HG03139 (cell line): ENCODE results near the gene LRRC37B.
"Not testable (repeated sequence)": the region's sequence is repeated elsewhere in the genome, so short reads cannot be mapped to it uniquely, and the experiment has no call there.

Source experiments
- ATAC-seq: cut with Tn5 transposase; IDR thresholded peaks from one replicate; pipeline ENCODE4 v1.9.1; 2021; ENCODE audit not compliant: unreplicated experiment

The LRRC37B gene

GRCh38 chr17:32006957-32007462 is at the start of gene LRRC37B:
LRRC37B (plus strand) TSS chr17:32007383; CDS start chr17:32021393, 14,010 bp downstream.
- ATAC-seq, result peak; percentile 67

DNA sequence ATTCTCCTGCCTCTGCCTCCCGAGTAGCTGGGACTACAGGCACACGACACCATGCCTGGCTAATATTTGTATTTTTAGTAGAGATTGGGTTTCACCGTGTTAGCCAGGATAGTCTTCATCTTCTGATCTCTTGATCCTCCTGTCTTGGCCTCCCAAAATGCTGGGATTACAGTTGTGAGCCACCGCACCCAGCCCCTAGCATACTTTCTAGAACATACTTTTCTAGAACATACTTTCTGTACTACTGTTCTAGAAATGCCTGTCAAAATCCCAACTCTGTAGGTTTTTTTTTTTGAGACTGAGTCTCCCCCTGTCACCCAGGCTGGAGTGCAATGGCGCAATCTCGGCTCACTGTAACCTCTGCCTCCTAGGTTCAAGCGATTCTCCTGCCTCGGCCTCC is 43.1 kb upstream of the LRRC37B start:
- not testable (repeated sequence) for ATAC-seq

DNA sequence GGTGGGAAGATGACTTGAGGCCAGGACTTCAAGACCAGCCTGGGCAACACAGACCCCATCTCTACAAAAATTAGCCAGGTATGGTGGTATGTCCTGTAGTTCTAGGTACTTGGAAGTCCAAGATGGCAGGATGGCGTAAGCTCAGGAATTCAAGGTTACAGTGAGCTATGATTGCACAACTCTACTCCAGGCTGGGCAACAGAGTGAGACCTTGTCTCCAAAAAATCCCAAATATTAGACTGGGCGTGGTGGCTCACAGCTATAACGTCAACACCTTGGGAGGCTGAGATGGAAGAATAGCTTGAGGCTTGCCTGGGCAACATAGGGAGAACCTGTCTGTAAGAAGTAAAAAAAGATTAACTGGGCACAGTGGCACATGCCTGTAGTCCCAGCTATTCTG is 39.5 kb upstream of the LRRC37B start:
- no peak for ATAC-seq

DNA sequence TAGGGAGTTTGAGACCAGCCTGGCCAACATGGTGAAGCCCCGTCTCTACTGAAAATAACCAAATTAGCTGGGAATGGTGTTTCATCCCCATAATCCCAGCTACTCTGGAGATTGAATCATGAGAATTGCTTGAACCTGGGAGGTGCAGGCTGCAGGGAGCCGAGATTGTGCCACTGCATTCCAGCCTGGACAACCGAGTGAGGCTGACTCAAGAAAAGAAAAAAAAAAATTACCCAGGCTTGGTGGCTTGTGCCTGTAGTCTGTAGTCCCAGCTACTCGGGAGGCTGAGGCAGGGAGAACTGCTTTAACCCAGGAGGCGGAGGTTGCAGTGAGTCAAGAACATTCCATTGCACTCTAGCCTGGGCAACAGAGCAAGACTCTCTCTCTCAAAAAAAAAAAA is 36.8 kb upstream of the LRRC37B start:
- ATAC-seq, result not testable (repeated sequence)

DNA sequence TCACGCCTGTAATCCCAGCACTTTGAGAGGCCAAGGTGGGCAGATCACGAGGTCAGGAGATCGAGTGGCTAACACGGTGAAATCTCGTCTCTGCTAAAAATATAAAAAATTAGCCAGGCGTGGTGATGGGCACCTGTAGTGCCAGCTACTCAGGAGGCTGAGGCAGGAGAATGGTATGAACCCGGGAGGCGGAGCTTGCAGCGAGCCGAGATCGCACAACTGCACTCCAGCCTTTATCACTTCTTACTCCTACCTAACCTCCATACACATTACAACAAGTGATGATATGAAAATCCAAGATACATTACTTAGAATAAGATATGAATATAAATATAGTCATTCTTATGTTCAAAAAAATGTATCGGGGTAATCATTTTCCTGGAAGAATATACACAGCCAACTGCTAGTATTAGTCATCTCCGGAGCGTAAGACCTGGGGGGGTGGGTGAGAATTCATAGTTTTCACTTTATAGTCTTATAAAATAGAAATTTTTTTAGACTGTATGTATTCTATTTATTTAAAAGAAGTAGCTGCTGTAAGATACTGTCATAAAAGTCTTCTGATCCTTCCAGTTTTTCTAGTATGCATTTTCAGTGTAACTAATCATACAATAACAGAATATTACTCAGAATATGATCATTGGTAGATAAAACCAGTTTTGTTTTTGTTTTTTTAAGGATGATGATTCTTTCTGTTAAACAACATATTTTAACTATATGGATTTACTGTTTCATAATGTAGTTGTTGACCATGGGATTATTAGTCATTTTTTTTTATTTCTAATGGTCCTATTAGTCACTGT is 32.7 kb upstream of the LRRC37B start:
- ATAC-seq, result not testable (repeated sequence)

DNA sequence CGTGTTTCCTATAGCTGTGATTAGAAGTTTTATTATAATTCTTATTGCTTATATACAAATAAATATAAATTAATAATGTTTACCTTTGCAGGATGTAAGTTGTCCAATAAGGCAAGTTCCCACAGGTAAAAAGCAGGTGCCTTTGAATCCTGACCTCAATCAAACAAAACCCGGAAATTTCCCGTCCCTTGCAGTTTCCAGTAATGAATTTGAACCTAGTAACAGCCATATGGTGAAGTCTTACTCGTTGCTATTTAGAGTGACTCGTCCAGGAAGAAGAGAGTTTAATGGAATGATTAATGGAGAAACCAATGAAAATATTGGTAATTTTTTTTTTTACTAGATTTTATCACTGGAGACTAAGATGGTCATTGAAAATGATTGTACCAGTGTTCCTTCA is 31.8 kb upstream of the LRRC37B start:
- not testable (repeated sequence) for ATAC-seq

DNA sequence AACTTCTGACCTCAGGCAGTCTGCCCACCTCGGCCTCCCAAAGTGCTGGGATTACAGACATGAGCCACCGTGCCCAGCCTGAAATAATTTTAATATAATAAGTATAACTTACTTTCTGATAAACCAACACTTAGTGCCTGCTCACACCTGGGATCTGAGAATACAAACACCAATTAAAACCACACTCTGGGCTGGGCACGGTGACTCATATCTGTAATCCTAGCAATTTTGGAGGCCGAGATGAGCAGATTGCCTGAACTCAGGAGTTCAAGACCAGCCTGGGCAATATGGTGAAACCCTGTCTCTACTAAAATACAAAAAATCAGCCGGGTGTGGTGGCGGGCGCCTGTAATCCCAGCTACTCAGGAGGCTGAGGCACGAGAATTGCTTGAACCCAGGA is 15.4 kb upstream of the LRRC37B start:
- not testable (repeated sequence) for ATAC-seq

DNA sequence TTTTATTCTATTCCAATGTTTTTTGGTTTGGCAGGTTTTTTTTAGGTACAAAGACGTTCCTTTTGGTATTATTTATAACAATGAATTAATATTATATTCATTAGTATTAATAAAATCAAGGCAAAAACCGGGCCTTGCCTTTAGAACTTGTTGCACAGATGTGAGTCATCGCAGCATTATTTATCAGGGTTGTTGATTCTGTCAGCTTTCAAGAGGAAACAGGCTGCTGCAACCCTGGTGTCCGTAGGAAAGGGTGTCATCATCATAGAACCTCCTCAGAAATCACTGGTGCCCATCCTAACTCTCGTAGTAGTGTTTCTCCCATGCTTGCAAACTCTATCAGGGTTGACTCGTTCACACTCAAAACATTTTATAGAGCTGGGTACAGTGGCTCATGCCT is 10.2 kb upstream of the LRRC37B start:
- ATAC-seq, result no peak

DNA sequence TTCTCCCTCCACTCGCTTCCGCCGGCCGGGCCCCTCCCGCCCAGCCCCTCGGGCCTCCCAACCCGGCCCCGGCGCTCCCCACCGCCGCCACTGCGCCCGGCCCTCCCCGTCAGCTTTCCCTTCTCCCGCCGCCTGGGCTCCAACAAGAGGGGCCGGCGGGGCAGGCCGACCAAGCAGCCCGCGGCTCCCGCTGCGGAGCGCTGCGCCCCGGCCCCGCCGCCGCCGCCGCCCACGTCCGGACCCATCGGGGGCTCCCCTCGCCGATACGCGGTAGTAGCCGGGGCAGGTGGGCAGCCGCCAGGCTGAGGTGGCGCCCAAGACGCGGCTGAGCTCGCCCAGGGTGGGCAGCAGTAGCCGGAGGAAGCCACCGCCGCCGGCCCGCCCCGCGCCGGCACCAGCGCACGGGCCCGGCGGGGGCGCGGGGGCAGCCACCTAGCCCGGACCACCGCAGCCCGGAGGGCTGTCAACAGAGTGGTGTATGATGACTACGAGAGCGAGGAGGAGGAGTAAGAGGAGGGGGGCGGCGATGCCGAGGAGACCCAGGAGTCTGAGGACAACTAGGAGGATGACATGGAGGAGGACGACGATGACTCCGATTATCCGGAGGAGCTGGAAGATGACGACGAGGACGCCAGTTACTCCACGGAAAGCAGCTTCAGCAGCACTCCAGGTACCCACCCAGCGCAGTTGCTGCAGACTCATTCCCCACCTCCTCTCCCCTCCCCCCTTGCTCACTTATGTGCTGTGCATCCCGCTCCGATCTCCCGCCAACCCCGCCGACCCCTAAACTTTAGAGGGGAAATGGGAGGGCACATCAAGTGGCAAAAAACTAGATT is 498 bp downstream of the LRRC37B start:
- peak; percentile 38 for ATAC-seq

DNA sequence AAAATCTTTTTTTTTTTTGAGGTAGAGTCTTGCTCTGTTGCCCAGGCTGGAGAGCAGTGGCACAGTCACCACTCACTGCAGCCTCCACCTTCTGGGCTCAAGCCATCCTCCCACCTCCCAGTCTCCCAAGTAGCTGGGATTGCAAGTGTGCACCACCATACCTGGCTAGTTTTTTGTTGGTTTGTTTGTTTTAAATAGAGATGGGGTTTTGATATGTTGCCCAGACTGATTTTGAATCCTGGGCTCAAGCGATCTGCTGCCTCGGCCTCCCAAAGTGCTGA is 2.0 kb downstream of the LRRC37B start:
- no peak for ATAC-seq

DNA sequence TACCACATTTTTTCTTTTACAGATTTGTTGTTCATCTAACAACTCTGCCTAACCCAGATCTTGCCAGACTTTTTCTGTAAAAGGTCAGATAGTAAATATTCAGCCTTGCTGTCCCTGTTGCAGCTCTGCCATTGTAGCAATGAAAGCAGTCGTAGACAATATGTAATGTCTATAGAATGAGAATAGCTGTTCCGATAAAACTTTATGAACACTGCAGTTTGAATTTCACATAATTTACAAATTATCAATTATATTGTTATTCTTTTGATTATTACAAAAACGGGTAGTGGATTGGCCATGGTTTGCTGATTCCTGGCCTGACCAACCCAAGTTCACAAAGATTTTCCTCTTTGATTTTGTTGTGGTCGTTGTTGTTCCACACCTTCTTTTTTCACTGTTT is 2.9 kb downstream of the LRRC37B start:
- no peak for ATAC-seq

DNA sequence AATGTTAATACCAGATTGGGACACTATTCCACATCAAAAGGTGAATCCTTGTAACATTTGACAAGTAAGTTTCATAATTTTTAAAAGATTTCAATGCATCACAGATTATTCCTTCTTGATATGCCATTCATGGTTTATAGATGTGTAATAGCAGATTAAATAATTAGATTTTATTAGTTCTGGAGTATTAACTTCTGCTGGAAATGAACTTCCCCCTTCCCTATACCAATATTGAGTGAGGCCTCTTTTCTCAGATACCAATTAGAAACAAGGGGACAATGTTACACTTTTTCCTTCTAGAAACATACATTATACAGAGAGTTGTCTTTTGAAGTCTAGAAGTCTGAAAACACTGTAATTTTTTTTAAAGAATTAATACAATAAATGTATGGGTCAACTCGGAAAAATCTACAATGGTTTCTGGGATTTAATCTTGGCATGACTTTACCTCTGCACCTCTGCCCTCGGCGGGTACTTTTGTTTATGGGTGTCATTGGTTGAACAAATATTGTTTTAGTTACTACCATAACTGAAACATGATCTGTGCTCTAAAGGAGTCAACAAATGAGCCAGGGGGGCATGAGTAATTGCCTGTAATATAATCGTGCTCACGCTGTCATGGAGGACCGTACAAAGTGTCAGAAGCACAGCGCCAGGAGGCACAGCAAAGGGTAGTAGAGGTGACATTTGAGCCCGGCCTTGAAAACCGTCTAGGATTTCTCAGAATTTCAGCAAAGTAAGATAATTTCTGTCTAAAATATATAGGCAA is 8.2 kb downstream of the LRRC37B start:
- no peak for ATAC-seq

DNA sequence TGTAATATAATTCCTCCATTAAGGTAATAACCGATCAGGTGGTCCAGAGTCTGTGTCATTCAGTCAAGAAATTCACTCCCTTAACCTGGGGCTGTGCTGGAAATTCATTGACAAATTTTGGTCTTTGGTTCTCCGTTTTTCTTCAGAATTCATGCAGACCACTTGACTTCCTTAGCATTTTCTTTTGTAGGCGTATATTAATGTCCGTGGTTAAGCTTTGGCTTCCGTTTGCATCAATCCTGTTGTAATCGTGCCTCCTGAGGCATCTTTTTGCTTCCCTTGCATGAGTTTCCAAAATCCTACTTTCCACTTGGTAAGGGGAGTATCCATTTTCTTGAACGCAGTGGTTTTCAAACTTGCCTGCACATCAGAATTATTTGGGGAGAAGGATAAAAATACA is 9.0 kb downstream of the LRRC37B start:
- no peak for ATAC-seq

- ATAC-seq, result no peak
Observed at GRCh38 chr17:32019228-32019627, 12.0 kb downstream of the LRRC37B start.

GRCh38 chr17:32020943-32021614 is 13.9 kb downstream of the LRRC37B start:
- ATAC-seq, result no peak

- no peak for ATAC-seq
Observed at GRCh38 chr17:32021615-32021955, 14.4 kb downstream of the LRRC37B start.

DNA sequence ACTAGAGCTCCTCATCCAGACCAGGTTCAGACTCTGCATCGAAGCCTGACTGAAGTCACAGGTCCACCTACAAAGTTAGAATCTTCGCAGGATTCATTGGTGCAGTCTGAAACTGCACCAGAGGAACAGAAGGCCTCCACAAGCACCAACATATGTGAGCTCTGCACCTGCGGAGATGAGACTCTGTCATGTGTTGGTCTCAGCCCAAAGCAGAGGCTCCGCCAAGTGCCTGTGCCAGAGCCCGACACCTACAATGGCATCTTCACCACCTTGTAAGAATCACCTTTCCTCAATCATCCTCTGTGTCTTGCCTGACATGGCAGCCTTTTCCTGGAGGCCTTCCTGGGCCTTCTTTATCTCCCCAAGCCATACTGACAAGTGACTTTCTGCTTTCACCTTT is 15.4 kb downstream of the LRRC37B start:
- ATAC-seq, result not testable (repeated sequence)

GRCh38 chr17:32027271-32027670 is 20.1 kb downstream of the LRRC37B start:
- ATAC-seq, result not testable (repeated sequence)

DNA sequence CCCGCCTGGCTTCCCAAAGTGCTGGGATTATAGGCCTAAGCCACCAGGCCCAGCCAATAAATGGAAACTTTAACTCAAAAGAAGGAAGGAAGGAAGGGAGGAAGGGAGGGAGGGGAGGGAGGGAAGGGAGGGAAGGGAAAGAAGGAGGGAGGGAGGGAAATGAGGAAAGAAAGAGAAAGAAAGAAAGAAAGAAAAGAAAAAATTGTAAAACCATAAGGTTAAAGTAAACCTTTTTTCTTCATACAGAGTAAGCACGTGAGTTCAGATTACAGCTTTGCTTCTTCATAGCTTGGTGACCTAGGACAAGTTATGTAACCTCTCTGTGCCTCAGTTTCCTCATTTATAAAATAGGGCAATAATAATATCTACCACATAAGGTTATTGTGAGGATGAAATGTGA is 26.0 kb downstream of the LRRC37B start:
- ATAC-seq, result no peak

- not testable (repeated sequence) for ATAC-seq
Observed at GRCh38 chr17:32033812-32034211, 26.6 kb downstream of the LRRC37B start.

DNA sequence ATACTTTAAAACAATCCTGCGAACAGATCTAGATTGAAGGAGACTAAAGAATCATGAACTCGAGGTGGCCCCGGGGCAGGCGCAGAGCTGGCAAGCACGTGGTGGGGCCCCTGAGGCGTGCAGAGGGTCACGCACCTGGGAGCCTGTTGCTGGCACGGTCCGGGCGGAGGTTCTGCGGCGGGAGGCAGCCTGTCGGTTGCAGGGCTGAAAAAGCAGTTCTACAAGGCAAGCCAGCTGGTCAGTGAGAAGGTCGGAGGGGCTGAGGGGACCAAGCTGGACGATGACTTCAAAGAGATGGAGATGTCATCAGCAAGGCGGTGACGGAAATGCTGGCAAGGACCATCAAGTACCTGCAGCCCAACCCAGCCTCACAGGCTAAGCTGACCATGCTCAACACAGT is 33.1 kb downstream of the LRRC37B start:
- not testable (repeated sequence) for ATAC-seq
